ENCODE measurements around the gene SDHB.
A peak's percentile ranks its signal among the peaks of the same experiment; 100 is the strongest.

The SDHB gene

GRCh38 chr1:16986962-16987361 lies 66.9 kb downstream of the SDHB start:
- TF ChIP-seq, protein P1, sequence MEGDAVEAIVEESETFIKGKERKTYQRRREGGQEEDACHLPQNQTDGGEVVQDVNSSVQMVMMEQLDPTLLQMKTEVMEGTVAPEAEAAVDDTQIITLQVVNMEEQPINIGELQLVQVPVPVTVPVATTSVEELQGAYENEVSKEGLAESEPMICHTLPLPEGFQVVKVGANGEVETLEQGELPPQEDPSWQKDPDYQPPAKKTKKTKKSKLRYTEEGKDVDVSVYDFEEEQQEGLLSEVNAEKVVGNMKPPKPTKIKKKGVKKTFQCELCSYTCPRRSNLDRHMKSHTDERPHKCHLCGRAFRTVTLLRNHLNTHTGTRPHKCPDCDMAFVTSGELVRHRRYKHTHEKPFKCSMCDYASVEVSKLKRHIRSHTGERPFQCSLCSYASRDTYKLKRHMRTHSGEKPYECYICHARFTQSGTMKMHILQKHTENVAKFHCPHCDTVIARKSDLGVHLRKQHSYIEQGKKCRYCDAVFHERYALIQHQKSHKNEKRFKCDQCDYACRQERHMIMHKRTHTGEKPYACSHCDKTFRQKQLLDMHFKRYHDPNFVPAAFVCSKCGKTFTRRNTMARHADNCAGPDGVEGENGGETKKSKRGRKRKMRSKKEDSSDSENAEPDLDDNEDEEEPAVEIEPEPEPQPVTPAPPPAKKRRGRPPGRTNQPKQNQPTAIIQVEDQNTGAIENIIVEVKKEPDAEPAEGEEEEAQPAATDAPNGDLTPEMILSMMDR (IDR thresholded peaks at IDR 0.05; ENCODE audit: control insufficient read depth, insufficient read depth, low read depth, low read length, missing control alignments) = peak; percentile 39
- no peak overlapping the region for H3K4me3 ChIP-seq (ENCODE audit: control insufficient read depth, low read depth, low read length)
- DNase-seq (ENCODE audit: low read depth) = no peak

- DNase-seq (ENCODE audit: low read depth) = no peak
- no peak overlapping the region for H3K4me3 ChIP-seq (ENCODE audit: control insufficient read depth, low read depth, low read length)
- TF ChIP-seq, protein P1 (IDR thresholded peaks at IDR 0.05; ENCODE audit: control insufficient read depth, insufficient read depth, low read depth, low read length, missing control alignments) = no peak
Observed at GRCh38 chr1:16986560-16986959, 67.3 kb downstream of the SDHB start.

GRCh38 chr1:16986113-16986512 lies 67.7 kb downstream of the SDHB start:
- no peak for DNase-seq (ENCODE audit: low read depth)
- TF ChIP-seq, protein P1 (IDR thresholded peaks at IDR 0.05; ENCODE audit: control insufficient read depth, insufficient read depth, low read depth, low read length, missing control alignments) = no peak
- no peak overlapping the region for H3K4me3 ChIP-seq (ENCODE audit: control insufficient read depth, low read depth, low read length)

- DNase-seq (ENCODE audit: low read depth) = peak; percentile 52
- TF ChIP-seq, protein P1 (IDR thresholded peaks at IDR 0.05; ENCODE audit: control insufficient read depth, insufficient read depth, low read depth, low read length, missing control alignments) = no peak
- H3K4me3 ChIP-seq (ENCODE audit: control insufficient read depth, low read depth, low read length) = no peak overlapping the region
Observed at GRCh38 chr1:16984717-16985116, 69.1 kb downstream of the SDHB start.

- no peak for DNase-seq (ENCODE audit: low read depth)
- TF ChIP-seq, protein P1 (IDR thresholded peaks at IDR 0.05; ENCODE audit: control insufficient read depth, insufficient read depth, low read depth, low read length, missing control alignments) = no peak
- no peak overlapping the region for H3K4me3 ChIP-seq (ENCODE audit: control insufficient read depth, low read depth, low read length)
Observed at GRCh38 chr1:16983649-16984048, 70.2 kb downstream of the SDHB start.

GRCh38 chr1:16982902-16983301 lies 70.9 kb downstream of the SDHB start:
- no peak for DNase-seq (ENCODE audit: low read depth)

More at GRCh38 chr1:16982902-16983301, 70.9 kb downstream of the SDHB start:
- no peak overlapping the region for H3K4me3 ChIP-seq (ENCODE audit: control insufficient read depth, low read depth, low read length)
- TF ChIP-seq, protein P1 (IDR thresholded peaks at IDR 0.05; ENCODE audit: control insufficient read depth, insufficient read depth, low read depth, low read length, missing control alignments) = no peak

All from AG09309 (cell line).